SHP77 (cell line): ENCODE data around the gene BMI1.
"Not testable (repeated sequence)": the region's sequence is repeated elsewhere in the genome, so short reads cannot be mapped to it uniquely, and the experiment has no call there.

ENCODE experiments used
- DNase-seq, 2 experiments: peaks; one replicate each; lab custom pipeline; 2025; lab: John Stamatoyannopoulos, UW

Gene BMI1

GRCh38 chr10:22340329-22341189 lies 19.7 kb downstream of the BMI1 start:
- peak; percentile 67 to 74 for DNase-seq

DNA sequence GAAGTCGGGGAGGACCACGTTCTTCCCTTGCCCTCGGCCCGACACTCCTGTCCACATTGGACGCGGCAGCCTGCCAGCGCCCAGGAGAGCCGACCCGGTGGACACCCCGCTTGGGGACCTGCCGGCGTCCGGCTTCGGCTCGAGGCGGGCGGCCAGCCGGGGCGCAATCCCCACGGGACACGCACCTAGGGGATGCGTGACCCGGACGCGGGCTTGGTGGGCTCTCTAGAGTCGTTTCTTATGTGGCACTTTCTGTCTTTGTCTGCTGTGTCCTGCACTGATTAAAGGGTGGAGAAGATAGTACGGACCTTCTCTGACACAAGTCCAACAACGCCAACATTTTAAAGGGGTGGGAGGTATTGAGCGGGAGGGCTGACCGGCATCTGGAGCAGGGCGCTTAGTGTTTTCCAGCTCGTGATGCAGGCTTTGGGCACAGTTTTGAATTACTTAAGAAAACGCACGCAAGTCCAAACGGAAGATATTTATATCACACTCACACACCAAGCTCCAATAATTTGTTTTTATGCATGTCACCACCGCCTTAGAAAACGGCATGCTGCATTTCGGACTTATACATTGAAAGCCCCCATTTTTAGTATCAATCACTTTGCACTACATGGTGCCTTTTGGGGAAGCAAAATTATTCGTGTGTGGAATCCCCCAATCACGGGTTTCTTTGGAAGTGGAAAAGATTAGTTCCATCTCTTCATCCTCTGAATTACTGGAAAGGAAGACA lies 20.5 kb downstream of the BMI1 start:
- peak; percentile 43 to 66 for DNase-seq

DNA sequence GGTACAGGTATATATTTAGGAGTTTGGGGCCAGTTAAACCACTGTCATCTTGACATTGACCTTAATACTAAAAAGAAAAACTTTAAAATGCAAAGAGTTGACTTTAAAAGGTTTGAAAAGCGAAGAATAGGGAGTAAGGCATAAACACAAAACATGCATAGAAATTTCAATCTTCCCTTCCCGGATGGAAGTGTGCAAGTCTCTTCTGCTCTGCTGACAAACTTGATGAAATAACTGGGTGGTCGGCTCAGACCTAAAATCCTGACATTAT lies 21.0 kb downstream of the BMI1 start:
- DNase-seq: no peak

- DNase-seq: no peak
Measured at GRCh38 chr10:22342421-22342820, 21.5 kb downstream of the BMI1 start.

DNA sequence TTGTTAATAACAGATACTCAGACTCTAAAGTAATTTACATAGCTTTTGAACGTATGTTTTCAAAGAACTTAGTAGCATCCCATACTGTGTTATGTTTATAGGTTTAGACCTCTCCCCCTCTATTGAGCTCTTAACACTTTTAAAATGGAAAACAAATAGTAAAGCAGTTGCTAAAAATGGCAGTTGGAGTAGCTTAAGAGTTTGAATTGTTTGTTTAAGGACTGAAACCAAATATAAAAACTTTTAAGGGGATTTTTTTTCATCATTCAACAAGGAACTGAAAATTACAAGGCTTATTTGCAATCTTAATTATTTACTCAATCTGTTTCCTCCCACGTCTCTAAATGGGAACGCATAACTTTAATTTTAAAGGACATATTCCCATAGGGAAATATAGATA lies 22.8 kb downstream of the BMI1 start:
- DNase-seq: no peak

DNA sequence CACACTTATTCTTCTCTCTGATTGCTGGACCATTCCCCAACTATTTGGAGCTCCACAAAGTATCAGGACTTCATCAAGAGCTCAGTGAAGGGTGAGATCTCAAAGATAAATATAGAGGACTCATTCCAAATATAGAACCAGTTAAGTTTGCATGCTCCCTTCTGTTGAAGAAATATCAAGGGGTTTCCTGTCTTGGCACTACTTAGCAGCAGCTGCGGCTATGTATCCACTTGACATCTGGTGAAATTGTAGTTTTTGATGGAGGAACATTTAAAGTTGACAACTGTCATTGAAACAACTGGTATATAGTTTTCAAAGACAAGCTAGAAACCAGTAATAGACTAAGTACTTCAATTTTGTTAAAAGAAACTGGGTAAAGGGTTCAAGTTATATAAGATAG lies 23.4 kb downstream of the BMI1 start:
- no peak for DNase-seq

- no peak for DNase-seq
Measured at GRCh38 chr10:22344781-22345300, 23.9 kb downstream of the BMI1 start.

DNA sequence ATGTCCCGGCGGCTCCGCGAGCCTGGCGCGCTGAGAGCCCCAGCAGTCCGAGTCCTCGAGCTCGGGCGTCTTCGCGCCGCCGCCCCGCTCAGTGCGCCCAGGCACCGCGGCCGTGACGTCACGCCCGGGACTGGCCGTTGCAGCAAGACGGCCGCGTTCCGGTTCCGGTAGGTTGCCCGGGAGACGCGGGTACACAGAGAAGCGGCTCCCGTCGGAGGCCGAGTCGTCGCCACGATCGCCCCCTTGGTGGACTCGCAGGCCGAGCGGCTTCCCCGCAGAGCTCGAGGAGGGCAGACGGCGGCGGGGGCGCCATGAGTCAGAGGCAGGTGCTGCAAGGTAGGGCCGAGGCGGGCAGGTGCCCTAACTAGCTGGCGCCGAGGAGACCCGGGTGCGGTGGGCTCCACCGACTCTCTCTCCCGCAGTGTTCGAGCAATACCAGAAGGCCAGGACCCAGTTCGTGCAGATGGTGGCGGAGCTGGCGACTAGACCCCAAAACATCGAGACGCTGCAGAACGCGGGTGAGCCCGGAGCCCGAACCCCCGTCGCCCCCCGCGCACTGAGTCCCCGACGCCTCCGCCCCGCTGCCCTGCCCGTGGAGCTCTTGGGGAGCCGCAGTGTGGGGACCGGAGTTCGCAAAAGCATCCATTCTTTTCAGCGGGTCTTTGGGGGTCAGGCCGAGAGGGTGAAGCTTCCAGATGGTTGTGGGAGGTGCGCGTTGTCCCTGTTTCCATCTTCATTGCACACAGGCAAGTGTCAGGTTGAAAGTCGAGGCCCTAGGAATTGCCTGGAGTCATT lies 24.6 kb downstream of the BMI1 start, which contains the start of gene SPAG6:
Gene SPAG6, plus strand, starts transcription at position 196 of the 795 bp plus-strand sequence. Its CDS starts 116 bp downstream, at position 312.
- no peak for DNase-seq

GRCh38 chr10:22346096-22346661 lies 25.3 kb downstream of the BMI1 start:
- DNase-seq: no peak

- DNase-seq: no peak
Measured at GRCh38 chr10:22349755-22350154, 28.9 kb downstream of the BMI1 start.

DNA sequence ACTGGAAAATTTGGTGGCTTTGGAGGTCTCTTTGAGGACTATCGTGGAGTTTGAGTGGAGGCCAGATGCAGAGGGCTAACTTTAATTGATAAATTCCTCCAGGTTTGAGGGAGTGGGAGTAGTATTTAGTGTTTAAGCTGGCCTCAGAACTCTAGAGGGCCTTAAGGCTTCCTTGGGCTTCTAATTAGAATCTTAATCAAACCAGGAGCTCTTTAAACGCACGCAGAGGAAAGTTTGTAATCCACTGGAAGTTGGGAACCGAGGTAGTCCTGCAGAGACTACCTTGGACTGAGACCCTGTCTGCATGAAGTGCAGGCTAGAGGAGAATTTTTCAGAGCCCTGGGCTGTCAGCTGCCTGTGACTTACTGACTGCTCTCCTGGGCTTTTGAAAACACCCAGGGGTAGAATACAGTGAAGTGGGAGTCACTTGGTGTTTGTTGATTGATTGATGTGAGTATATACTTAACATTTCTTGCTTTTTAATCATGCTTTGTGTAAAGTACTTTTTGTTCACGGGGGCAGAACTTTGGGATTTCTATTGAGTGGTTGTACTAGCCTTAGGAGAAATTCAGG lies 30.3 kb downstream of the BMI1 start:
- DNase-seq: no peak

GRCh38 chr10:22356324-22356873 lies 35.5 kb downstream of the BMI1 start:
- no peak for DNase-seq

DNA sequence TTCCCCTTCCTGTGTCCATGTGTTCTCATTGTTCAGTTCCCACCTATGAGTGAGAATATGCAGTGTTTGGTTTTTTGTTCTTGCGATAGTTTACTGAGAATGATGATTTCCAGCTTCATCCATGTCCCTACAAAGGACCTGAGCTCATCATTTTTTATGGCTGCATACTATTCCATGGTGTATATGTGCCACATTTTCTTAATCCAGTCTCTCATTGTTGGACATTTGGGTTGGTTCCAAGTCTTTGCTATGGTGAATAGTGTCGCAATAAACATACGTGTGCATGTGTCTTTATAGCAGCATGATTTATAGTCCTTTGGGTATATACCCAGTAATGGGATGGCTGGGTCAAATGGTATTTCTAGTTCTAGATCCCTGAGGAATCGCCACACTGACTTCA lies 36.9 kb downstream of the BMI1 start:
- not testable (repeated sequence) for DNase-seq

DNA sequence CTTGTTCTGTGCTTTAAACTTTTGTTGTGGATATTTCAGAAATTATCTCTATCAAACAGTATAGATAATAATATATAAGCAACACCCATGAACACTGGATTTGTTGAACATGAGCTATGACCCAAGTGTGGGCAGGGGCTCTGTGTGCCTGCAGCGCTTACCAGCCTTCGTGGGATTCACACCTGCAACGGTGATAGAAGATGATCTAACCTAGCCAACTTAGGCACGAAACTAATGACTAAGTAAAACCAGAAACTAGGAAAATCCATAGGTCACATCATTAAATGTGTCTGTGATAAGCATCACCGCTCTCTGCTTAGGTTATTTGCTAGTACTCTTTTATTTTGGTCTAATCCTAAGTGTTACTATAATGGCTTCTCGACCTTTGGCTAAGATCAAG lies 42.4 kb downstream of the BMI1 start:
- DNase-seq: no peak

- DNase-seq: no peak
Measured at GRCh38 chr10:22364407-22365140, 43.7 kb downstream of the BMI1 start.

GRCh38 chr10:22365233-22365632 lies 44.3 kb downstream of the BMI1 start:
- no peak for DNase-seq

DNA sequence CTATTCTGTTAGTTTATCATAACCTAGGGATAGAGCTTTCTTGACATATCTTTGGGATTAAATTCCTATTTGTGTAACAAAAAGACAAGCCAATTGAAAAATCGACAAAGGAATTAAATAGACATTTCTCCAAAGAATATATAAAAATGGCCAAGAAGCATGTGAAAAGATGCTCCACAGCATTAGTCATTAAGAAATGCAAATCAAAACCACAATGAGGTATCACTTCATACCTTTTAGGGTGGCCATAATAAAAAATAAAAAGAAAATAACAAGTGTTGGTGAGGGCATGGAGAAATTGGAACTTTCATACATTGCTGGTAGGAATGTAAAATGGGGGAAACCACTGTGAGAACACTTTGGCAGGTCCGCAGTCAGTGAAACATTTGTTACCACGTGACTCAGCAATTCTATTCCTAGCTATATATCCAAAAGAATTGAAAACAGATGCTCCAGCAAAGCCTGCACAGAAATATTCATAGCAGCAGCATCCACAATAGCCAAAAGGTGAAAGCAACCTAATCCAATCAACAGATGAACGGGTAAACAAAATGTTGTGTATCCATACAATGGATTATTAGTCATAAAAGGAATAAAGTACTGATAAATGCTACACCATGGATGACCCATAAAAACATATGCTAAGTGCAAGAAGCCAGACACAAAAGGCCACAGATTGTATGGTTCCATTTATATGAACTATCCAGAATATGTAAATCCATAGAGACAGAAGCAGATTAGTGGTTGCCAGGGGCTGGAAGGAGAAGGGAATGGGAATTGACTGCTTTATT lies 44.9 kb downstream of the BMI1 start:
- DNase-seq: no peak

GRCh38 chr10:22366435-22366703 lies 45.5 kb downstream of the BMI1 start:
- no peak for DNase-seq

DNA sequence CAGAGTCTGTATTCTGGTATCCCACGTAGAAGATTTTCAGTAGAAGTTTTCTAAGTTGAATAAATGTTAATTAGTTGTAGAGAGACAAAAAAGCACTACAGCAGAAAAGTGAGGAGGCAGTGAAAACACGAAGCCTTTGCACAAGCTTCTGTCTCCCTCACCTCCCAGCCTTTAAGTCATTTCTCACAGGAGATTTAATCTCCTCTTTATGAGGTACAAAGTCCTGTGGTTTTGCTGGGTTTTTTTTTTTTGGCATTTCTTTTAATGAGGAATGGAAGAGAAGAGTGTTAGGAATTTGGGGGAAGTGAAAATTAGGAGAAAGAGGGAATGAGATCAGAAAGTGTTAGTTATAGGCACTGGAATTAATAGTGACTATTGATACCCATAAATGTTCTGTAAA lies 45.9 kb downstream of the BMI1 start:
- no peak for DNase-seq

DNA sequence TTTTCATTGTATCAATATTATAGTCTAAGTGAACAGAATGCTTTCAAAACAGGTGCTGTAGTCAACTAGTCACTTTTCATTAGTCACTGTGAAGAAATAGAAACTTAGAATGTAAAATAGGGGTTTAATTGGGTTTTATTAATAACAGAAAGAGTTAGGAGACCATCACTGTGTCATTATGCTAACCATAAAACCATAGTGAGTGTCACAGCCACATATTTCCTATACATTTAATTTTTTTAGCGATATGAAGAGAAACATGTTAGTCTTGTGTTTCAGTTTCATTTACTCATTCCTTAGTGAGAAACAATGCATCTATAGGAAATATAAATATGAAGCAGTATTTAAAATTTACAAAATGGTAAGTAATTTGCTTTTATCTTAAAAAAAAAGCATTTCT lies 46.6 kb downstream of the BMI1 start:
- DNase-seq: no peak
